Renal pelvis (tissue), 4 donors: Measurements from ENCODE around the gene PDE9A. TPM values are rescaled to one million over a fixed set of nuclear protein-coding genes. Genes with fewer than 3 reads are reported as not detected.

Experiments
- DNase-seq: peaks from one replicate; pipeline ENCODE4 v3.0.0-alpha.2; 2013
- polyA plus RNA-seq, 3 donors: library from polyadenylated mRNA; unstranded; fragments of 120-200 nt; gene quantifications; one replicate each; pipeline ENCODE4 v1.2.1, GENCODE V29; 2013; ENCODE audit not compliant: insufficient read length in 3 of 3

The PDE9A gene
- polyA plus RNA-seq, 3 donors, result 37.3 to 45.5 (median 44.0) TPM

DNA sequence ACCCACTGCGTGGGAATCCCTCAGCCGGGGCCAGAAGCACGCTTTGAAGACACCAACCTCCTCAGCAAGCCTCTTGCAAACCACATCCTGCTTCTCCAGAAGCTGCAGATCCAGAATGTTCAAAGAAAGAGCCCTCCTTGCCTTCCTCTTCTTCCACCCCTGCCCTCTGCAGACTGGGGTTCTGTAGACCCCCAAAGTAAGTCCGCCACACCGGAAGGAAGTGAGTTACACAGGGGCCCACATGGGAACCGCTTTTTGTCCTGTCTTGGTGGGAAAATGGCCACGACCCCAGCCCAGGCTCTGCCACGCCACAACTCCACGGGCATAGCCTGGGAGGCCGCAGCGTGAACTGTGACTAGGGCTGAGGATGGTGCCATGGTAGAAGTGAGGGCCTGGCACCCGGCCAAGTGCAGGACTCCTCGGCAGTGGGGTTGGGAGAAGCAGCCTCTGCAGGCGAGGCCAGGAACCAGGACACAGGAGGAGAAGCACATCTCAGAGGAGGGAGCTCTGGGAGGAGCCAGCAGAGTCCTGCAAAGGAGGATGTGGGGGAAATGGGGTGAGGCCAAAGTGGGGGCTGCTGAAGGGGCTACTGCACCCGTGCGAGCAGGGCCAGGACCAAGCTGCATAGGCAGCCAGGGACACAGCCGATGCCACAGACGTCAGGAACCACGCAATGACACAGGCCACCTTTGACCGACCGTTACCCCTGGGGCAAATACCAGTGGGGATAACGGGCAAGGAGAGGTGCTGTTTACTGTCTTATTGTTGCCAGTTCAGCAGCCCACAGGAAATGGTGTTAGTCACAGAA lies 30.9 kb downstream of the PDE9A start:
- DNase-seq, result no peak

DNA sequence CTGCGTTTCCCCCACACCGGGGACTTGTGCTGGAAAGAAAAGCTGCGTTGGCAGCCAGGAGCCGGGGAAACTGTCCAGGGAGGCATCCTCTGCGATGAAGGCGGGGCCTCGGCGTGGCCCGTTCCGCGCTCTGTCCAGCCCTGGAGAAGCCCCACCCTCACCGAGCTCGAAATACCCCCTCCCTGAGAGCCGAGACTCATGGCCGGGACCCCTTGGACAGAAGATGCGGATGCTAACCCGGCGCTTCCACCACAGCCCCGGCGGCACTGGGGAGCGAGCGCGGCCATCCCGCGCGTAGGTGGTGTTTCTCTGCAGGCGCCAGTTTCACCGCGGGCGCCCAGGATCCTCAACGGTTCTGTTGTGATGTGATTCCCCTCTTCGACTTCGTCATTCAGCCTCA lies 31.6 kb downstream of the PDE9A start:
- DNase-seq, result no peak

DNA sequence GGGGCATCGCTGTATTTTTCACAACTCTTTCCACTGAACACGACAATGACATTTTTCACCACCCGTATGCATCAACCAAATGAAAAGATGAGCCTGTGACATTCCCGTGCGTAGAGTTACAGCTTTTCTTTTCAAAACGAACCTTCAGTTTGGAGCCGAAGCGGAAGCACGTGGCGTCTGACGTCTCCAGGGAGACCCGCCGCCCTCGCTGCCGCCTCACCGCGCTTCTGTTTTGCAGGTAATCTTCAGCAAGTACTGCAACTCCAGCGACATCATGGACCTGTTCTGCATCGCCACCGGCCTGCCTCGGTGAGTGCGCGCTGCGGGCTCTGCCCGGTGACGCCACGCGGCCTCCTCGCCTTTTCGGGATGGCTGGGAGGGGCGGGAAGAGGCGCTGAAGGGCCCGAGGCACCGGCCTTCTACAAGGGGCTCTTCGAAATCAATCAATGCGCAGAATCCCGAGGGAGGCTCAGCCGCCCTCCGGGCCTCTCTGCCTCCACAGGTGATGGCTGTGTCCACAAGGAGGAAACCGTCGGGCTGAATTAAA lies 32.6 kb downstream of the PDE9A start:
- DNase-seq, result no peak

DNA sequence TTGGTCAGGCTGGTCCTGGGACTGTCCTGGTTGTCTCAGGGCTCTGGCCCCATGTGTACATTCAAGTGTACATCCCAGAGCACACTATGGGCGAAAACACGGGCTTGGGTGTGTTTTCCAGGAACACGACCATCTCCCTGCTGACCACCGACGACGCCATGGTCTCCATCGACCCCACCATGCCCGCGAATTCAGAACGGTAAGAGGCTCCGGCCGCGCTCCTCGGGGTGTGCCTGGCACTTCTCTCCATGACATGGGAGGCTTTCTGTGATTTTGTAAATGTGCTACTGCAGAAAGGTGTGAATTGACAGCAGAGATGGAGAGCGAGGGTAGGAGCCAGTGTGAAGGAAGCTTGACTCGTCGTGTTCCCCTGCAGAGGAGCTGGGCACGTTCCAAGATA lies 34.4 kb downstream of the PDE9A start:
- no peak for DNase-seq

DNA sequence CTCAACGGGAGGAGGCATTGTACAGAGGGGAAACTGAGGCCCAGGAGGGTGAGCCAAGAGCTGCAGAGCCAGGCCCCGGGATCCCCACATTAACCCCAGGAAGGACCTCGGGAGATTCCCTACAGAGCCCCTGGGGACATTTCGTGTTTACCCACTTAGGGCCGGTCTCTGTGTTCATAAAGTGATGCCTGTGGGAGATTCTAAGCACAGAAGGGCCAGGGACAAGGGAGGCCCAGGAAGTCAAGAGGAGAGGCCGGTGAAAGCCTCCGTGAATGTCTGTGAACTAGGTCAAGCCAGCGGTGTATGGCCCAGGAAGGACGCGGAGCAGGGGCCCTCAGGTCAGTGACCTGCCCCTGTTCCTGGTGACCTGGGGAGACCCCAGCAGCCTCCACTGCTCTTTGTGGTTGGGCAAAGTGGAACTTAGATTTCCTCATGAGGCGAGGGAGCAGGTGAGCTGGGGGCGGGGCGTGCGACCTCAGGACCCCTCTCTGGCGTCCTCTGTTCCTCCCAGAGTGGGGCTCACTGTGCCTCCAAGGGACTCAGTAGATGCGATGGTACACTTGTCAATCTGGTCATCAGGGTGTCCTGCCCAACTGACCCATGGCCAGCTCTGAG lies 34.9 kb downstream of the PDE9A start:
- DNase-seq, result no peak

DNA sequence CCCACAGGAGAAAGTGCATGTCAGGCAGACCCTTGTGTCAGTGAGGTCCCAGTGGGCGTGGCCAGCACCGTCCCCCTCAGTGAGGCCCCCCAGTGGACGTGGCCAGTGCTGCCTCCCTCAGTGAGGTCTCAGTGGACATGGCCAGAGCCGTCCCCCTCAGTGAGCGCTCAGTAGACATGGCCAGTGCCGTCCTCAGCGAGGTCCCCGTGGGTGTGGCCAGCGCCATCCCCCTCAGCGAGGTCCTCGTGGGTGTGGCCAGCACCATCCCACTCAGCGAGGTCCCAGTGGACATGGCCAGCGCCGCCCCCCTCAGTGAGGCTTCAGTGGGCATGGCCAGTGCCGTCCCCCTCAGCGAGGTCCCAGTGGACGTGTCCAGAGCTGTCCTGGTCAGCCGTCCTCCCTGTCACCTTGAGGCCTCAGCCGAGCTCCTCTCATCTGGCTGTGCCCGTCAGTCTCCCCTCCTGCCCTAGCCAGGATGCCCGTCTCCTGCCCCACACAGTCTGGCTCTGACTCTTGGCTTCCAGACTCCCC lies 35.5 kb downstream of the PDE9A start:
- no peak for DNase-seq

DNA sequence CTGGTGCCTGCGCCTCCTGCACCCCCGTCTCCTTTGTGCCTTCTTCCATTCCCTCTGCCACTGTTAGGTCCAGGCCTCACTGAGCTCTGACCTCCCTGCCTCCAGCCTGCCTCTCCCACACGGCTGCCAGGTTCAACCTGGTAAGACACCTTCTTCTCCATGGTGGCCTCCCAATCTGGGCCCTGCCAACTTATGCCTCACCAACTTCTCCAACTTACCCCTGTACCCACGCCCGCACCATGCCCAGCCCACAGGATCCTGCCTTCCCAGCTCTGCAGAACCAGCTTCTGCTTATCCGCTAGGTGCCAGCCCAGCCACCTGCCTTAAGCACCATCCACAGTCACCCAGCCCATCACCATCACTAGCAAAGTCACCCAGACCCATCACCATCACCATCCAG lies 37.2 kb downstream of the PDE9A start:
- no peak for DNase-seq

DNA sequence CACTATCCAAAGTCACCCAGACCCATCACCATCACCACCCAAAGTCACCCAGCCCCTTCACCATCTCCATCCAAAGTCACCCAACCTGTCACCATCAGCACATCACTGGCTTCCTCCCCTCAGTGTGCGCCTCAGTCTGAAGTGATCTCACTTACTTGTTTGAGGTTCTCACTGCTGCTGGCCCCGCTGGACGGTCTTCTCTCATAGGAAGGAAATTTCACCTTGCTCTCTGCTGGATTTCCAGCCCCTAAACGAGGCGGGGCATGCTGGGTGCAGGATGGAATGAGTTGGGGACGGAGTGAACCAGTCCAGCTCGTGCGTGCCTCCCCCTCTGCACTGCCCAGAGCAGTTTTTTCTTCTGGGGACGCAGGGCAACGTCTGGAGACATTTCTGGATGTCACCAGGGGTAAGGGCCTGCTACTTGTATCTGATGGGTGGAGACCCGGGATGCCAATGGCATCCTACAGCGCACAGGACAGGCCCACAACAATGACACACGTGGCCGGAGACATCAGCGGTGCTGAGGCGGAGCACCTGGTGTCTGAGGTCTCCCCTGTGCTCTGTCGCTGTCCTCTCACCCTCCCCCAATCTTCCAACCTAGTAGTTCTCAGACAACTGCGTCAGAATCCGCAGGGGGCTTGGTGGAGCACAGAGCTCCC lies 38.6 kb downstream of the PDE9A start:
- DNase-seq, result no peak

DNA sequence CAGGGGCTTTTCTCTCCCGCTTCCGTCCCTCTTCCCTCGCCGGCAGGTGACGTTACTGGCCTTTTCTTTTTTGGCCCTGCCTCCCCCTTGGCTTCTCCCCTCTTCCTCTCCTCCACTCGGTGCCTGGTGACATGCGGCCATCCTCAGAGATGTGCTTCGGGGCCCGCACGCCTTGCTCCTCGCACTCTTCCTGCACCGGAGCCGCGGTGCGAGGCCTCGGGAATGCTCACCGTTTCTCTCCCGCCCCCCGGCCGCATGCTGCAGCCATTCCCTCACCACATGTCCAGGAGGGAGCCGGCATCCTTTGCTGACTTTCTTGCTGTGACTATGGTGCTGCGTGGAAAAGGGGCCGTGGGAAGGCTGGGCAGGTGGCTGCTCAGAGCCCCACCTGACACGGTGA lies 39.3 kb downstream of the PDE9A start:
- no peak for DNase-seq

DNA sequence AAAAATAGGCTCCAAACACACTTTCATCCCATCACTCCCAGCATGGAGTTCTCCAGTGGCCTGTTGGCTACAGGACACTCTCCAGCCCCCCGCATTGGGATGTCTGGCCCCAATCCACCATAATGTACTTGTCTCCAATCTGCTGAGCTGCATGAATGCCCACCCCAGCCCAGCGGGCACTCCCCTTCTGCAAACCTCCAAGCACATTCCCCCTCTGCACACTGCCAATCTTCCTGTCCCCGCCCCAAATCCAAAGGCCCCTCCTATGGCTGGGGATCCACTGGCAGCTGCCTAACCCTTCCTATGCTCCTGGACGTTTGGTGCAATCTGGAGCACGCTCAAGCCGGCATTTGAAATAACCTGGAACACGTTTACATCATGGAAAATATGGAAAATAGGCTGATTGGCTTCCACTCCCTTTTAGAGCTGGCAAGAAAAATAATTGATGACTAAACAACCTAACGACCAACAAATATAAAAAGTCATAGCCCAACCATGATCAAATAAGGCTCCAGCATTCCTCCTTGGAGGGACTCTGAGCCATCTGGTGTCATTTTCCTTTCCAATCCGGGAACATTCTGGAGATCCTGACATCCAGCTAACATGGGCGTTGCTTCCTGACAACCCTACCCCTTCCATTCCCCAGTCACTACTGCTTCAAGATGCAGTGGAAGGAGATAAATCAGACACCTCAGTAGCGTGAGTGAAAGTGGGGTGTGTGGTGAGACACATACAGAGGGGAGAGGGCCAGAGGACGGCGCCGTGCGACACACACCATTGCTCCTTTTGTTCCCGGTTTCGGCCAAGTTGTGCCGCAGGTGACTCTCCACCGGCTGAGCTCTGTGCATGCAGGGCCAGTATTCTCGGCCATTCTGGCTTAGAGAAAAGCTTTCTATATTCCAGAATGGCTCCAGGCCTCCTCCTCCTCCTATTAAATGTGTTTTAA lies 41.6 kb downstream of the PDE9A start:
- DNase-seq, result no peak

DNA sequence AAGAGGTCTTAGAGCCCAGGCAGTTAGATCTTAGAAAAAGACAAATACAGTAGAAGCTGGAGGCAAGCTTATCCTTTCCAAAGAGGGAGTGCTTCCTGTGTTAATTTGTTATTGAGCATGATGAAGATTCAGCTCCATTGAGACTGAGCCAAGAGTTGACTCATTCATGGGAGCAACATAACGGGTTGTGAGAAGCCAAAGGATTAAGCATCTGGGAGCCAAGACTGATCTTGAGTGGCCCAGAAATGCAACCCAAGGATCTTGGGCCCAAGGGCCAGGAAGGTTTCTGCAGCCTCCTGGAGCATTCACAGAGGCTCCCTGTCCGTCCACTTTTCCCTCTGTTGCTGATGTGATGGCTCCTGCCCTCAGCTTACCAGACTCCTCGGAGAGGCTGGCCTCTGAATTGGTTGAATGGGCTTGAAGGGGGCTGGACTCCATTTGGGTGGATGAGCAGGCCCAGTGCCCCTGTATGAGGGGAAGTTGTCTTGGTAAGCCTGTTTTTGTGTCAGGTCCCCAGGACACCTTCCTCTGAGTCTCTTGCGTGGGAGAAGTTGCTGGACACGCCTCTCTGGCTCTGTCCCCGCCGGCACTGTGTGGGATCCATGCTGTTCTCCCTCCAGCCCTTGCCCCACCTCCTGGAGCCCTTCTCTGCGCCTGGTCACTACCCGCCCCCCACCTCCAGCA lies 42.4 kb downstream of the PDE9A start:
- no peak for DNase-seq

DNA sequence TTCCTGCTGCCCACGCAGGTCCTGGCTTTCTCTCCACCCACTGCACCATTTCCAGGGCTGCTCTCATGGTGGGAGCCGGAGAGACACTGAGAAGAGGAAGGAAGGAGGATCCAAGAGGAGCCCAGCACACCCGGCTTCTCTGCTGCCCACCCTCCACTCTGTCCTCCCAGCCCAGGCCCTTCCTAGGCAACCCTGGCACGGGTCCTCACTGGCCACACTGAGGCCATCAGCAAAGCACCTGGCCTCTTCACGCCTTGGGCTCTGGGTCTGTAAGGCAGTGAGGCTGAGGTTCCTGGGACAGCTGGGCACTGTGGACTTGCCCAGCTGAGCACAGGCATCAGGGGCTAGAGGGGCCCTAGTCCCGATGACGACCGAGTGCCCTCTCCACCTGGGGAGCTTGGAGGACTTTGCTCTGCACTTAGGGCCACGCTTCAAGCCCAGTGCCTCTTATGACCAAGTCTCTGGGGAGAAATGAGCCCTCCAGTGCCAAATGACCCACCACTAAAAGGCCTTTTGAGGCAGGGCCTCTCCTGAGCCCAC lies 43.1 kb downstream of the PDE9A start:
- DNase-seq, result no peak

DNA sequence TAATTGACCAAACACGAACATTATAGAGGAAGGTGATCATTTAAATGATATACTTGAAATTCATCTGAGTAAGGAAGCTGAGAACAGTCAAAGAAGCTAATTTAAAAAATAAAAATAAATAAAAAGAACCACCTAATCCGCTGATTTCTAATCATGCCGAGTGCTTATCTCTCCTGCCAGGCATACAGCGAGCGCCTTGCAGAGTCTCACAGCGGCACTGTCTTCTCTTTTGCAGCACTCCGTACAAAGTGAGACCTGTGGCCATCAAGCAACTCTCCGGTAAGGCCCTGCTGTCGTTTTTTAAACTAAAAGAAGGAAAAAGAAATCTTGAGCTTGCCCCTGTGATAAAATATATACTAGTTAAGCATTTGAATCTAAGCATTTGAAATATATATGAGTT lies 45.3 kb downstream of the PDE9A start:
- DNase-seq, result no peak

DNA sequence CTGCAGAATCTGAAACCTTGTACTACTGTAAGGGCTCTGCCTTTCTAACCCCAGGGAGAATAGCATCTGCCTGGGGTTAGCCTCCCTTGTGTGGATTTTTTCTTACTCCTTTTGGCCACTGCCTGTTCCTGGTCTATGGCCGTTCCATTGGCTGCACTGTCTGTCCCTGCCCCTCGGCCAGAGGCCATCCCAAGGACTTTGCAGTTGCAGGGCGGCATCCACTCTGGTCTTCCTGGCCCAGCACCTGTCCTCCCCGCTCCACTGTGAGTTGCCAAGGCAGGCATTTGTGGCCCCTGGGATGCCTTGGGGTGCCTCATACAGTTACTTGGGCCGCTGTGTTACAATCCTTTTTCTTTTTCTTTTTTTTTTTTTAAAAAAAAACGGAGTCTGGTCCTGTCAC lies 45.8 kb downstream of the PDE9A start:
- no peak for DNase-seq

DNA sequence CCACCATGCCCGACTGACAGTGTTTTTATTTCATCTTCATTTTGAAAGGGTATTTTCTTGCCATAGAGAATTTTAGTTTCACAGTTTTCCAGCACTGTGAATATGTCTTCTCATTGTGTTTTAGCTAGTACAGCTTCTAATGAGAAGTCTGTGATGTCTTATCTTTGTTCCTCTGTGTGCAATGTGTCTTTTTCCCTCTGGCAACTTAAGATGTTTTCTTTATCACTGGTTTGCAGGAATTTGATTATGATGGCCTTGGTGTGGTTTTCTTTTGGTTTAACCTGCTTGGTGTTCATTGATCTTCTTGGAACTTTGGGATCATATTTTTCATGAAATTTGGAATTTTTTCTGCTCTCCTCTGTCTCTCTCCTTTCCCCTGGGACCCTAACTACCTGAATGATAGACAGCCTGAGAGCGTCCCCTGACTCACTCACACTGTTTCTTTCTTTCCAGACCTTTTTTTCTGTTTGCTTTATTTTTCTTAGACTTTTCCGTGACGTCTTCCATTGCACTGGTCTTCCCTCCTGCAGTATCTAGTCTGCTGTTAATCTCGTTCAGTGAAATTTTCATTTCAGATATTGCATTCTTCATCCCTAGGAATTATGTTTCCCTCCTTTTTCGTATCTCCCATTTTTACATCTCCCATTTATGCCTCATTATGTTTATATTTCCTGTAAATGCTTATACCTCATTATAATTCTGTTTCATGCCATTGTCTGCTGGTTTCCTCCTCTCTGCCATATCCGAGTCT lies 48.5 kb downstream of the PDE9A start:
- no peak for DNase-seq

DNA sequence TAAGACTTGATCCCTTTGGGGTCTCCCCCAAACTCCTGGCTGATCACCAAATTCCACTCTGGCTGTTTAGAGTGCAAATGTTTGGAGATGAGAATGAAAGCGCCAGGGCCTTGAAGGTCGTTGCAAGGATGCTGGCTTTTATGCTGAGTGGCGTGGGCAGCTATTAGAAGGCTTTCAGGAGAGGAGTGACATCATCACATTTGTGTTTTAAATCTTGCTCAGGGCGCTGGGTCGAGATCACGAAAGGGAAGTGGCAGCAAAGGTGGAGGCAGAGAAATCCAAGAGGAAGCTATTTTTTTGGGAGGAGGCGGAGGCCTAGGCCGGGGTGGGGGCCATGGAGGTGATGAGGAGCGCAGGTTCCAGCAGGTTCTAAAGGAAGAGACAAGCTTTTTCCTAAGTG lies 49.3 kb downstream of the PDE9A start:
- DNase-seq, result no peak

DNA sequence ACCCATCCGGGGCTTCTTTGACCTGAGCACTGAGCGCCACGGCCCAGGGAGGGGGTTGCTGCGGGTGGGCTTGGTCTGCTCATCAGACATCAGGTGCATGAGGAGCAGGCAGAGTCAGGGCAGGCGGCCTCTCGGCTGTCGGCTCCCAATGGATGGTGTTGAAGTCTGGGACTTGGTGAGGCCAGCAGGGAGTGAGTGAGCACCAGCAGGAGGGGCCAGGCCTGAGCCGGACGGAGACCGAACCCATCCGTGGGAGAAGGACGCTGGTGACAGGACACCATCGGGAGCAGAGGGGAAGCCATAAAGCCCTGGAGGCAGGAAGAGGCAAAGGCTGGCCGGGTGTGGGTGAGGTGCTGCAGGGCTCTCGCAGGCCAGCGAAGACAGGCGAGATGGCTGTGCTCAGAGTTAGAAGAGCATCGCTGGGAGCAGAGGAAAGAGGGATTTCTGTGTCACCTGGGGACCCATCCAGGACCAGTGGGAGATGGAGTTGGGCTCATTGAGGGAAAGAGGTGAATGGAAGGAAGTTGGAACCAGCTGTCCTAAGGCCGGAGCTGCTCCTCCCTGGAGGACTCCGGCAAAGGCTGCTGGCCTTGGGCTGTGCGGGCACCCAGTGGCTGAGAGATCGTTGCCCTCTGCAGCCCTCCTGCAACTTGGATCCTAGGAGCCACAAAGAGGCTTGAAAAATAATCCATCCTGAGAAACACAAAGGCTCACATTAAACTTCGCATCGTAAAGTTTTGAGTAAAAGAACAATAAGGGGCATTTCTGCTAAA lies 49.9 kb downstream of the PDE9A start:
- no peak for DNase-seq

DNA sequence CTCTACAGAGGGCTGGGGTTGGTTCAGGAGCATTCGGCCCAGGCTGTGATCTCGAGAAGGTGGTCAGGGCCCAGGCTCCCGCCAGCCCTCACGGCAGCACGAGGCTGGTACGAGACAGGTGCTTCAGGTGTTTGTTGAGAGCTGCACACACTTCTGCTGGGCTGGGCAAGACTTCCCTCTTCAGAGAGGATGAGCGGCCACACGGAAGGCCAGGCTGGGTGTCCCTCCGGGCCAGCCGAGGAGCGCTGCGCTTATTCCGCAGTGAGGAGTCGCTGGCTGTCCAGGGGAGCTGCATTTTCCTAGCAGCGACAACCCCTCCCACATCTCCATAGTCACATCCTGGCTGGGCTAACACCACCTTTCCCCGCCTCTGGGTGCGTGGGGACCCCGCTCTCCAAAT lies 50.5 kb downstream of the PDE9A start:
- no peak for DNase-seq

DNA sequence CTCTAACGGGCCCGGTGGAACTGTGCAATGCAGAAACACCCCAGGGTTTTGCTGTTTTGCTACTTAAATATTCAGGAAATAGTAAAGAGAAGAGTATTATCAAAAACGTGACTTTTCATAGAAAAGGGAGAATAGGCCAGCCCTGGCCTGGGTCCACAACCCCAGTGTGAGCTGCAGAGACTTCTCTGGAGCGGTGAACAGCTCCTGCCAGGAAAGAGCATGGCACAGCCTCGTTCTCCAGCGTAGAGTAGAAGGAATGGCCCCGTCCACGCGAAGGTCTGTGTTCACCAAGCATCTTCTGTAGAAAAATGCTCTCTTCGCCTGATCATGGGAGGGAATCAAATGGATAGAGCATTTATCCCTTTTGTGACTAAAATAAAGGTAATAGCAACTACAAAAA lies 51.4 kb downstream of the PDE9A start:
- no peak for DNase-seq
